HG03060 (cell line): ENCODE measurements around the gene KATNAL1.
"Not testable (repeated sequence)": the region's sequence is repeated elsewhere in the genome, so short reads cannot be mapped to it uniquely, and the experiment has no call there.

Source experiments
- ATAC-seq: cut with Tn5 transposase; IDR thresholded peaks from one replicate; pipeline ENCODE4 v1.9.1; 2021; ENCODE audit warnings: low read depth, moderate number of reproducible peaks; ENCODE audit not compliant: unreplicated experiment

The KATNAL1 gene

DNA sequence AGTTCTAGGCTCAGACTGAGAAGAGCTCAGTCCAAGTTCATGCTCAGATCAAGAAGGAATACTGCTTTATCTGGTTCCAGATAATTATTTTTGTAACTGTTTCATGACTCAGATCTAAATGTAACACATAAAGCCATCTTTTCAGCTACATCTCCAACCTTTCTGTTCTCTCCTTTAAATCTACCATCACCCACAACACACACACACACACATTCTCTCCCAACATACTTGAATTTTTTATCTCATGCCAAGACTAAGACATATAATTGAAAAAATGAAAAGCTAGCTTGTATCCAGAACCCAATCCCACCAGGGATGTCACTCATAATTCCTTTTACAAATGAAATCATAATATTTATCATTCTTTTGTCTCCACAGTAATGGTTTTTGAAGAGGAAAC, 7.6 kb downstream of the KATNAL1 start:
- ATAC-seq, result no peak

DNA sequence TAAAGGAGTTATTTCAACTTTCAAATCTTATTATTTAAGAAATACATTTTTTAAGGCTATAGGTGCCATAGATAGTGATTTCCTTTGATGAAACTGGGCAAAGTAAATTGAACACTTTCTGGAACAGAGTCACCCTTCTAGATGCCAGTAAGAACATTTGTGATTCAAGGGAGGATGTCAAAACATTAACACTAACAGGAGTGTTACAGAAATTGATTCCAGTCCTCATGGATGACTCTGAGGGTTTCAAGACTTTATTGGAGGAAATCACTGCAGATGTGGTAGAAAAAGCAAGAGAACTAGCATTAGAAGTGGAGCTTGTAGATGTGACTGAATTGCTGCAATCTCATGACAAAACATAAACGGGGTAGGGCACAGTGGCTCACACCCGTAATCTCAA, 12.2 kb downstream of the KATNAL1 start:
- no peak for ATAC-seq

DNA sequence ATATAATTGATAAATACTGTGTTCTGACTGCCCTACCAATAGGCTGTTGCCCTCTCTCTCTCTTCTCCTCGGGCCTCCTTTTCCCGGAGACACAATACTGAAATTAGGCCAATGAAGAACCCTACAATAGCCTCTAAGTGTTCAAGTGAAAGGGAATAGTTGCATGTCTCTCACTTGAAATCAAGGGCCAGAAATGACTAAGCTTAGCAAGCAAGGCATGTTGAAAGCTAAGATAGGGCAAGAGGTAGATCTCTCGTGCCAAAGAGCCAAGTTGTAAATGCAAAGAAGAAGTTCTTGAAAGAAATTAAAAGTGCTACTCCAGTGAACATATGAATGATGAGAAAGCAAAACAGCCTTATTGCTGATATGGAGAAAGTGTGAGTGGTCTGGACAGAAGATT, 13.3 kb downstream of the KATNAL1 start:
- ATAC-seq, result no peak

DNA sequence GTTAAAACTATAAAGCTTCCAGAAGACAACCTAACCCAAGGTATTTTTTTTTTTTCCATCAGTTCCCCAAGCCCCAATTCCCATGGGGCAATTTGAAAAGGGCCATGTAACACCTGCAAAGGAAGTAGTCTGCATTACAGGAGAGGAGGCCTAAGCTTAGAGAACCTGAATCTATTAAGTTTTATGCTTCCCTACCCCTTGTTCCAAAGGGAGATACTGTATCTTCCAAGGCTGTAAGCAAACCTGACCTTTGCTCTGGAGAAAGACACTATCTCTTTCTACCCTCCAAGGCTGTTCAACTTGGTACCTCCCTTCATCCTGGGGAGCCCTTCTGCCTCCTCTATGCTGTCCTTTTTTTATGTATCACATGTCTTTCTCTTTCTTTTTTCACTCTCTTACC, 15.0 kb downstream of the KATNAL1 start:
- no peak for ATAC-seq

DNA sequence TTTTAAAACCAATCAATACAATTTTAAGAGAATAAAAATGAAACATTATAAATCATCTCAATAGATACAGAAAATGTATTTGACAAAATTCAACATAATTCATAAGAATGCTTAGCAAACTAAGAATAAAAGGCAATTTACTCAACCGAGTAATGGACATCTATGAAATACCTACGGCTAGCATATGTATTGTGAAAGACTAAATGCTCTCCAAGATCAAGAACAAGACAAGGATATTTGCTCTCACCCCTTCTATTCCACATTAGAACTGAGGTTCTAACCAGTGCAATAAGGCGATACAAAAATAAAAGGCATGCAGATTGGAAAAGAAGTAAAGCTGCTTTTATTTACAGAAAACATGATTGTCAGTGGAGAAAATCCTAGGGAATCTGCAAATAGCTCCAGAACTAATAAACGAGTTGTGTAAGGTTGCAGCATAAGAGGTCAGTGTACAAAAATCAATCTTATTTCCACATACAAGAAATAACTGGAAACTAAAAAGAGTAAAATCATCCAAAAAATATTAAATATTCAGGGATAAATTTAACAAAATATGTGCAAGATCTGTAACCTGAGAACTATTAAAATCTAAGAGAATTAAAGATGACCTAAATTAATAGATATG, 16.4 kb downstream of the KATNAL1 start:
- no peak for ATAC-seq

DNA sequence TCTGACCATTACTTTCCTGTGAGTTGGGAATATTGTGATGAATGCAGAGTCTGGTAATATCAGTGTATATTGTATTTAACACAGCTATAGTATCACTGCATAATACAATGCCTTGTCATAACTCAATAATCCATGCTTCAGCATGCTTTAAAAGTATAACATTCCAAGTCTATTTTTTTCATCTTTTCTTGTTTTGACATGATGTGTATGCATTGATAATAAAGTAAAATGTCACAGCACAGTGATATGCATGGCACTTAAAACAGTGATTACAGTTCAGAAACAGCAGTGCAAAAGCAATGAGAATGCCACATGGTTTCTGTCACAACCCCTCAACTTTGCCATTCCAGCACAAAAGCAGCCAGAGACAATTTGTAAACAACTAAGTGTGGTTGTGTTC, 17.8 kb downstream of the KATNAL1 start:
- ATAC-seq, result no peak

DNA sequence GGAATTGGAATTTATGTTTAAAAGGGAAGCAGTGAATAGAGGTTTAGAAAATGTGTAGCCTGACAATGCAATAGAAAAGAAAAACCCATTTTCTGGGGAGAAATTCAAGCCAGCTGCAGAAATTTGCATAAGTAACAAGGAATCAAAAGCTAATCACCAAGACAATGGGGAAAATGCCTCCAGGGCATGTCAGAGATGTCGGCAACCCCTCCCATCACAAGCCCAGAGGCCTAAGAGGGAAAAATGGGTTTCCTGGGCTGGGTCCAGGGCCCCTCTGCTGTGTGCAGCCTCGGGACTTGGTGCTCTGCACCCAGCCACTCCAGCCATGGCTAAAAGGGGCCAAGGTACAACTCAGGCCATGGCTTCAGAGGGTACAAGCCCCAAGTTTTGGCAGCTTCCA, 21.3 kb downstream of the KATNAL1 start:
- ATAC-seq, result not testable (repeated sequence)

DNA sequence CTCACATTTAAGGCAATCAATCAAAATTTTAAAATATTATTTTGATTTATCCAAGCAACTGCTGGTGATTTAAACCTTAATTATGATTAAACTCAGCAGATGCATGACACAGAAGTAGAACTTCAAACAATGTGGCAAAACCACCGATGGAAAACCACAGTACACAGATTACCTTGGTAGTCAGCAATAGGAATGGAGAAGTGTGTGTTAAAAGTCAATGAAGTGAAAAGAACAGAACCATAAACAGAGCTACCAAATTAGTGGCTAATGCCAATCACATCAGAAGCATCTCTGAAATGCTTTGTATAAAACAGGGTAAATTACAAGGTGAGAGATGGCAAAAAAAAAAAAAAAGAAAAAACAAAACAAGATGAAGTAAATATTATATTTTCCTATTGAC, 31.2 kb downstream of the KATNAL1 start:
- ATAC-seq, result no peak

DNA sequence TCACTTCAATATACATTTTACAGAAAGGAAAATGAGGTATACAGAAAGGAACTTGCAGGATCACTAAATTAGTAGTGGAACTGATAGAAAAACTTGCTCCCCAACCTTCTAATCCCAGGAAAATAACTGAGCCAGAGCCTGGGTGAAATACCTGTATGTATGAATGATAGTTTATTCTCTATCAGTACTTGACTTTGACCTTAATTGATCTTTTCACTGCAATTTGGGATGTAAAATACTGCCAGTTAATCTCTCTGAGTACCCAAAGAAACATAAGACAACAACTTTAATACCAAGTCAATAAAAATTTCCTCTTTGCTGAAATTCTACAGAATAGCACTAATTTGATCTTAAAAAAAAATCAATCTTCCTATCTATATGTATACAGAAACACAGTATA, 33.3 kb downstream of the KATNAL1 start:
- no peak for ATAC-seq

DNA sequence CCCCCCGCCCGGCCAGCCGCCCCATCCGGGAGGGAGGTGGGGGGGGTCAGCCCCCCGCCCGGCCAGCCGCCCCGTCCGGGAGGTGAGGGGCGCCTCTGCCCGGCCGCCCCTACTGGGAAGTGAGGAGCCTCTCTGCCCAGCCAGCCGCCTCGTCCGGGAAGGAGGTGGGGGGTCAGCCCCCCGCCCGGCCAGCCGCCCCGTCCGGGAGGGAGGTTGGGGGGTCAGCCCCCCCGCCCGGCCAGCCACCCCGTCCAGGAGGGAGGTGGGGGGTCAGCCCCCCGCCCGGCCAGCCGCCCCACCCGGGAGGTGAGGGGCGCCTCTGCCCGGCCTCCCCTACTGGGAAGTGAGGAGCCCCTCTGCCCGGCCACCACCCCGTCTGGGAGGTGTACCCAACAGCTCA, 37.3 kb downstream of the KATNAL1 start:
- ATAC-seq, result not testable (repeated sequence)

DNA sequence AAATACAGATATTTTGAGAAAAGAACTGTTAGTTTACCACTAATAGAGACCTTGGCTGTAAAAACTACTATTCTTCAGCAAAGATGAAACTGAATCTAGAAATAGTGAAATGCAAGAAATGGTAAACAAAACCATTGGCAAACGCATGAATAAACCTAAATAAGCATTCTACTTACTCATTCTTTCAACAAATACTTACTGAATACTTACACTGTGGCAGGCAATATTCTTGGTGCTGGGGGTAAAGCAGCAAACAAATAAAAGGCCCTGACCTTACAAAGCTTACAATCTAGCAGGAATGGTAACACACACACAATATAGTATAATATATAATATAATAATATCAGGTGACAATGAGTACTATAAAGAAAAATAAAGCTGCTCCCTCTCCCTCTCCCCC, 38.7 kb downstream of the KATNAL1 start:
- ATAC-seq, result no peak

DNA sequence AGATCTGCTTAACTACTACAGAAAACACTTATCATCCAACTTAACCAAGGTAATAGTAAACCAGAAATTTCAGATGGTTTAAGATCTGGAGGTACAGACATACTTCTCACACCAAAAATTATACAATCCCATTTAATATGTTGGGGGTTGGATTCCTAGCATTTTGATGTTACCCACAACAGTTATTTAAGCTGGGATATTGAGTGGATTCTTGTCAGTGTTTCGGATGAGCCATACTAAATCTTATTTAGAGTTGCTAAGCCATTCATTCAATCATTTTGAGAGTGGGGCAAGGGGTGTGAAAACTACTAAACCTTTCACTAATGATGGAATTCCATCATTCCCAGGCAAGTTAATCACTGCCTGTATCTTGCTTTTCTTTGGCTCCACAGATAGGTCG, 40.6 kb downstream of the KATNAL1 start:
- ATAC-seq, result no peak

DNA sequence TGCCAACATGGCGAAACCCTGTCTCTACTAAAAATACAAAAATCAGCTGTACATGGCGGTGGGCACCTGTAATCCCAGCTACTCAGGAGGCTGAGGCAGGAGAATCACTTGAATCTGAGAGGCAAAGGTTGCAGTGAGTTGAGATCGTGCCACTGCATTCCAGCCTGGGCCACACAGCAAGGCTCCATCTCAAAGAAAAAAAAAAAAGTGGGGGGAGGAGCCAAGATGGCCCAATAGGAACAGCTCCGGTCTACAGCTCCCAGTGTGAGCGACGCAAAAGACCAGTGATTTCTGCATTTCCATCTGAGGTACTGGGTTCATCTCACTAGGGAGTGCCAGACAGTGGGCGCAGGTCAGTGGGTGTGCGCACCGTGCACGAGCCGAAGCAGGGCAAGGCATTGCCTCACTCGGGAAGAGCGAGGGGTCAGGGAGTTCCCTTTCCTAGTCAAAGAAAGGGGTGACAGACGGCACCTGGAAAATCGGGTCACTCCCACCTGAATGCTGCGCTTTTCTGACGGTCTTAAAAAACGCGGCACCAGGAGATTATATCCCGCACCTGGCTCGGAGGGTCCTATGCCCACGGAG, 48.1 kb downstream of the KATNAL1 start:
- not testable (repeated sequence) for ATAC-seq

DNA sequence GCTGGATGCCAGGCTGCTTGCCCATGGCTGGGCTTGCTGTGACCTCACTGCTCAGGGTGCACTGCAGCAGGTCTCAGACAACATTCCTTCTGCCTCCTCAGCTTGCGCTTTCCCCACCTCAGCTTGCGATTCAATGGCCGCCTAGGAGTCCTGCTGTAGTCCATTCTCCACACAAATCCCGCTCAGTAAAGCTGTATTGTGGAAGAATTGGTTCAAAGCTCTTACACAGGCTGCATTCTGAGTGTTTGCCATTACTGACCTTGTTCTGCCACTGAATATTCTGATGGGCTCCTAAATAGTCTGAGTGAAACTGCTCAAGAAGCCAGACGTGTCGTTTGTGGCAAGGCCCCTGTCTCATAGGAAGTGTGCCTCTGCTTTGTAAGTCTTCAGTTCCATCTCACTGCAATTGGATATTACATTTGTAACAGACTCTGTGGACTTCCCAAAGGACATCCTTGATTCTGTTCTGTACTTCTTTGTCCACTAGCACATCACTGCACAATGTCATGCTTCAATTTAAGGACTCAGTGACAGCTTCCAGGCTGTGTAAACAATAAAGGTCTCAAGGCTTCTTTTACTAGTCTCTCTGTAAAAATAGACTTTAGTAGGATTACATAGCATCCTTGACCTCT, 49.8 kb downstream of the KATNAL1 start:
- ATAC-seq, result no peak

DNA sequence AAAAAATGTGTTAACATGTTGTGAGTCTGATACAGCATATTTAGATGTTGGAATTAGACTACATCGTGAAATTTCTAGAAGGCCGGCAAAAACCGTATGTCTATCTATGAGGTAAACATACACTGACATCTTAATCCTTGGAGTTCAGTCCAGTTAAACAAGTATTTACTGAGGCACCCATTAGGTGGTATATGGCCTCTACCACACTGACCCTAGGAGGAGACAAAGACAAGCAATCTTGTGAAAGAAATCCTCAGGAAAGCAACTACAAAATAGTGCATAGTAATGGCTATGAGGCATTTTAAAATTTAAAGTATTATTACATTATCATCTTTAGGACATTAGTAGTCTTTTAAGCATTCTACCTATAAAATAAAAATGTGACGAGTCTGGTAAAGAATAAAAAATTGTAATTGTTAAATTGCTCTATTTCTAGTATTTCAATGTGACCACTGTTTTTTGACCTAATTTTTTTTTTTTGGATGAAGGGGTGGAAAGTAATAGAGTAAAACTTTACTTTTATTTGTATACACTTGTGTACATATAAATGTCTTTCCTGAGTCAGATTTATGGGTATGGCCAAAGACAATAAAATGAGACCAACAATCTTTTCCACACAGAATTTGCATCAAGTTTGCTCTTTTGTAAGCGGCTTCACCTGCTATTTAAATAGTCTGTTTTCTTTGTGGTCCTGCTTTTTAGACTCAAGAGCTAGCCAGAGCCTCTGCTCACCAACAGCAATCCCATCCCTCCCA, 50.5 kb downstream of the KATNAL1 start:
- ATAC-seq, result no peak

DNA sequence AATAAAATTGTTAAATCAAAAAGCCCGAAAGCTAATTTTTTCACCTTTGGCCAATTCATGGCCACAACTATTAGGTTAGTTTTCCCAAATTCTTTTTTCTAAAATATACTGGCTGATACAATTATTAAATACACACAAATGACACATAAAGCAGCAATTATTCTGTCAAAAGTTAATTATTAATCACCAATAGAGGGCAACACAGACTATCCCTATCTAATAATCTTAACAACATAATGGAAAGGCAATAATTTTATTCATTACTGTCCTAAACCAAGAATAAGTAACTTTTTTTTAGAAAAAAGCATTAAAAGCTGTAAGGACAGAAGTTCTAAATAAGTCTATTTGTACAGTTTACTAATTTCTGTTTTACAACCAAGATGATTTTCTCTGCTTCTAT, 51.7 kb downstream of the KATNAL1 start:
- ATAC-seq, result no peak

DNA sequence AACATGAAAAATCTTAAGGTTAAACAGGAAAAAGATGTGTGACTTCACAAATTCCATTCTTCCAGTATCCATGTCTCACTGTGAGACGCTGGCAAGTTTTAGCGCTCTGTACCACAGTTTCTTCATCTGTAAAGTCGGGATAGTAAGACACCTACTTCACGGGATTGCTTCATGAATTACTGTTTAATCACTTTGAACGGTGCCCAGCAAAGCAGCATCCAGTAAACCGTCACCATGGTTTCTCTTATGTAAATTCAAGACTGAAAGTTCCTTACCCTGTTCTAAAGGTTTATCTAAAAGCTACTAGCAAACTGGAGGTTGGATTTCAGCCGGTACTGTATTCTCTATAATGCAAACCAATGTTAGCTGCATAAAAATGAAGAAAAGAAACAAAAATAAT, 53.5 kb downstream of the KATNAL1 start:
- ATAC-seq, result no peak

DNA sequence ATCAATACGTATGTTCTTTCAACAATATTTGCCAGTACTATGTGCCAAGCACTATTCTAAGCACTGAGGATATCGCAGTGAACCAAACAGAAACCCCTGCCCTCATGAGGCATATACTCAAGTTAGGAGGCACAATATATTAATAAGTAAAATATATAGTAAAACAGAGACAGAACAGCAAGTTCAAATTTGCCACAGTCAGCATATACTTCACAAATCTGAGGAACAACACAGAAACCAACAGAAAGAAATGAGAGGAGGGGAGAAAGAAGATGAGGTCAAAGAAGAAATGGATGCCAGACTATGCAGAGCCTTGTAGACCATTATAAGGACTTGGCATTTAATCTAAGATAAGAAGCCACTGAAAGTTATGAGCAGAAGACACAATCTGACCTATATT, 59.9 kb downstream of the KATNAL1 start:
- ATAC-seq, result no peak

DNA sequence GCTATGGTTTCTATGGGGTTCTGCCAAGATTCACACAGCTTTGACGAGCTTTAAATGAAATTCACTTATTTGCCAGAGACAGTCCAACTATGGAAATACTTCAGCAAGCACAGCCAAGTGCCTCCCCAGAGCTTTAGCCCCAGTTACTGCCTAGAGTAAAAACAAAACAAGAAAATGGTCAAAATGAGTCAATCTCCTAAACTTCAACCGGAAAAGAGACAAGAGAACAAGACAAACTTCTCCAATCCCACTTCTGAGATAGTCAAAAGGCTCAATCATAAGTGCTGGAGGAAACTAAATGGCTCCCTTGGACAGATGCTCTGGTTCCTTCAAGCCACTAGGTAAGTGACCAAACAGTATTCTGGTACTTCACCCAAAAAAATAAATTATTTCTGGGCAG, 65.8 kb downstream of the KATNAL1 start:
- ATAC-seq, result no peak

DNA sequence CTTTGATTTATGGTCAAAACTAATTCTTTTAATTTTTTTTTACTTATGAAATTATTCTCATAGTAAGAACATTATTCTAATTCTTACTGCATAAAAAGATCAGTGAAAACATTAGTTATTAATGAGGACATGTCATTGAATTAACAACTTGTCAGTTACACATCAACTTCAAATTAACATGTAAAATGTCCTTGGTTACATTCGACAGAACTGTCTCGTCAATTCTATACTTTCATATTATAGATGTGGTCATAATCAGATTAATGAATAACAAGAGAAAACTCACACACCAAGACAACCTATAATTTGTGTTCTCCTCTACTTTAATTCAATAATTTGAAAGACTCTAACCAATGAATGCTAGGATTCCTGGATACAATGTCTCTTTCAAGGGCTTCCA, 66.7 kb downstream of the KATNAL1 start:
- no peak for ATAC-seq

DNA sequence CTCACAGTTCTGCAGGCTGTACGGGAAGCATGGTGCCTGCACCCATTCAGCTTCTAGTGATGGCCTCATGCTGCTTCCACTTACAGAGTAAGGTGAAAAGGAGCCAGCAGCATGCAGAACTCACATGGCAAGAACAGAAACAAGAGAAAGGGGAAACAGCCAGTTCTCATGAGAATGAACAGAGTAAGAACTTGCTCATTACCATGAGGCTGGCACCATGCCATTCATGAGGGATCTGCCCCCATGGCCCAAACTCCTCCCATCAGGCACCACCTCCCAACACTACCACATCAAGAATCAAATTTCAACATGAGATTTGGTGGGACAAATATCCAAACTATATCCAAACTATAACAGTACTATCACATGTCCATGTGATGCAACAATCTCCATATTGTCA, 72.1 kb downstream of the KATNAL1 start:
- ATAC-seq, result no peak
